Measurements from ENCODE around the gene TPRG1L. TPM values are rescaled to one million over a fixed set of nuclear protein-coding genes. Genes with fewer than 3 reads are reported as not detected.

Gene TPRG1L
- total RNA-seq, 1 experiment from 2014 or later, result 32.0 TPM

- H2AFZ ChIP-seq (ENCODE audit: low read length), result no peak overlapping the region
- no peaks in the 10 kb centered on the region for H3K4me1 ChIP-seq (ENCODE audit: insufficient read depth, low read length)
- ChIA-PET CTCF (no interaction called here), POLR2A (ENCODE audit: unreplicated experiment) (no interaction called here)
- no peaks in the 10 kb centered on the region for H3K9me3 ChIP-seq (ENCODE audit: low read length)
- H3K9ac ChIP-seq (ENCODE audit: low read length), result no peak overlapping the region
- no peaks in the 10 kb centered on the region for H3K36me3 ChIP-seq (ENCODE audit: low read depth, low read length)
- H3K79me2 ChIP-seq (ENCODE audit: low read length), result no peaks in the 10 kb centered on the region
- TF ChIP-seq EZH2phosphoT487 (IDR thresholded peaks at IDR 0.05; ENCODE audit: borderline replicate concordance, low read length), result no peak
- no peak for TF ChIP-seq CTCF (conservative IDR thresholded peaks at IDR 0.05; ENCODE audit: low read depth, low read length)
- no peak for TF ChIP-seq EZH2 (IDR thresholded peaks at IDR 0.05; ENCODE audit: low read length, unreplicated experiment)
- DNase-seq (no peak), ATAC-seq (no peak)
- H3K4me2 ChIP-seq (ENCODE audit: low read length), result no peak overlapping the region
- H3K9me2 ChIP-seq (replicated peaks; ENCODE audit: low read length), result no peaks in the 10 kb centered on the region
- no peak overlapping the region for H3K4me3 ChIP-seq (ENCODE audit: low read length)
- H4K20me1 ChIP-seq (ENCODE audit: low read length), result no peaks in the 10 kb centered on the region
- intact Hi-C loops (cut with micrococcal nuclease), result no loop called here
- no TSS peak for BruUV-seq (replicated peaks)
- H3K27me3 ChIP-seq (ENCODE audit: low read length), result peaks cover 25% of the 10 kb centered on the region
- H3K27ac ChIP-seq (ENCODE audit: low read length), result no peak overlapping the region
- no peaks in the 10 kb centered on the region for H3F3A ChIP-seq (ENCODE audit: low read length, unreplicated experiment)
Measured at GRCh38 chr1:3661631-3662030, 36.8 kb downstream of the TPRG1L start.

GRCh38 chr1:3662080-3662671 is 37.4 kb downstream of the TPRG1L start:
- Histone ChIP-seq H3K9me2 (replicated peaks; ENCODE audit: low read length) (no peaks in the 10 kb centered on the region), H3K9me3 (ENCODE audit: low read length) (no peaks in the 10 kb centered on the region), H3K27ac (ENCODE audit: low read length) (no peak overlapping the region), H3K27me3 (ENCODE audit: low read length) (peaks cover 20% of the 10 kb centered on the region), H4K20me1 (ENCODE audit: low read length) (no peaks in the 10 kb centered on the region), H3K9ac (ENCODE audit: low read length) (no peak overlapping the region), H3F3A (ENCODE audit: low read length, unreplicated experiment) (no peaks in the 10 kb centered on the region), H3K4me1 (ENCODE audit: insufficient read depth, low read length) (no peaks in the 10 kb centered on the region), H2AFZ (ENCODE audit: low read length) (no peak overlapping the region), H3K79me2 (ENCODE audit: low read length) (no peaks in the 10 kb centered on the region), H3K36me3 (ENCODE audit: low read depth, low read length) (no peaks in the 10 kb centered on the region), H3K4me3 (ENCODE audit: low read length) (no peak overlapping the region), H3K4me2 (ENCODE audit: low read length) (no peak overlapping the region)
- intact Hi-C loops (cut with micrococcal nuclease), result no loop called here
- ChIA-PET CTCF (no interaction called here), POLR2A (ENCODE audit: unreplicated experiment) (no interaction called here)
- DNase-seq (no peak), ATAC-seq (no peak)
- BruUV-seq (replicated peaks), result no TSS peak
- TF ChIP-seq CTCF (conservative IDR thresholded peaks at IDR 0.05; ENCODE audit: low read depth, low read length) (no peak), EZH2phosphoT487 (IDR thresholded peaks at IDR 0.05; ENCODE audit: borderline replicate concordance, low read length) (no peak), EZH2 (IDR thresholded peaks at IDR 0.05; ENCODE audit: low read length, unreplicated experiment) (no peak)

GRCh38 chr1:3663999-3664699 is 39.3 kb downstream of the TPRG1L start:
- Histone ChIP-seq H3F3A (ENCODE audit: low read length, unreplicated experiment) (no peaks in the 10 kb centered on the region), H3K79me2 (ENCODE audit: low read length) (no peaks in the 10 kb centered on the region), H3K36me3 (ENCODE audit: low read depth, low read length) (no peaks in the 10 kb centered on the region), H3K27me3 (ENCODE audit: low read length) (peaks cover 8% of the 10 kb centered on the region; the same call in 1 of the 2 replicates), H3K4me2 (ENCODE audit: low read length) (no peak overlapping the region), H3K4me1 (ENCODE audit: insufficient read depth, low read length) (peaks cover 6% of the 10 kb centered on the region), H4K20me1 (ENCODE audit: low read length) (no peaks in the 10 kb centered on the region), H3K9me2 (replicated peaks; ENCODE audit: low read length) (no peaks in the 10 kb centered on the region), H3K9me3 (ENCODE audit: low read length) (no peaks in the 10 kb centered on the region), H3K4me3 (ENCODE audit: low read length) (no peak overlapping the region), H3K27ac (ENCODE audit: low read length) (no peak overlapping the region), H2AFZ (ENCODE audit: low read length) (no peak overlapping the region), H3K9ac (ENCODE audit: low read length) (no peak overlapping the region)
- ATAC-seq, result no peak
- no TSS peak for BruUV-seq (replicated peaks)
- CTCF ChIA-PET, result no interaction called here
- no peak for DNase-seq
- intact Hi-C loops (cut with micrococcal nuclease), result no loop called here
- POLR2A ChIA-PET (ENCODE audit: unreplicated experiment), result no interaction called here
- no peak for TF ChIP-seq CTCF (conservative IDR thresholded peaks at IDR 0.05; ENCODE audit: low read depth, low read length)
- TF ChIP-seq EZH2phosphoT487 (IDR thresholded peaks at IDR 0.05; ENCODE audit: borderline replicate concordance, low read length), result no peak
- TF ChIP-seq EZH2 (IDR thresholded peaks at IDR 0.05; ENCODE audit: low read length, unreplicated experiment), result no peak
